CD4-positive, alpha-beta T cell treated with Interleukin-17A for 1 hour (primary cell): Measurements from ENCODE around the gene CIDEC.
A peak's percentile ranks its signal among the peaks of the same experiment; 100 is the strongest.
"Not testable (repeated sequence)": the region's sequence is repeated elsewhere in the genome, so short reads cannot be mapped to it uniquely, and the experiment has no call there.

Source experiments
- DNase-seq: peaks from one replicate; pipeline ENCODE4 v3.0.0-alpha.2; 2020

CIDEC gene

GRCh38 chr3:9900965-9901415 lies 20.9 kb upstream of the CIDEC start:
- not testable (repeated sequence) for DNase-seq

- DNase-seq: no peak
Measured at GRCh38 chr3:9899289-9899791, 19.3 kb upstream of the CIDEC start.

- no peak for DNase-seq
Measured at GRCh38 chr3:9898467-9899241, 18.6 kb upstream of the CIDEC start.

GRCh38 chr3:9897408-9898372 lies 17.6 kb upstream of the CIDEC start:
- DNase-seq: no peak

GRCh38 chr3:9896755-9897407 lies 16.8 kb upstream of the CIDEC start:
- DNase-seq: not testable (repeated sequence)

GRCh38 chr3:9895715-9896114 lies 15.7 kb upstream of the CIDEC start:
- DNase-seq: not testable (repeated sequence)

GRCh38 chr3:9893739-9894138 lies 13.7 kb upstream of the CIDEC start:
- no peak for DNase-seq

- DNase-seq: no peak
Measured at GRCh38 chr3:9891072-9891622, 11.1 kb upstream of the CIDEC start.

GRCh38 chr3:9890249-9891071 lies 10.4 kb upstream of the CIDEC start, which contains the start of gene JAGN1:
TSS of gene JAGN1 (plus strand) at chr3:9890610. CDS start at chr3:9890723, 113 bp downstream.
- DNase-seq: peak; percentile 95

GRCh38 chr3:9889405-9889804 lies 9.4 kb upstream of the CIDEC start:
- no peak for DNase-seq

GRCh38 chr3:9888540-9888939 lies 8.5 kb upstream of the CIDEC start:
- DNase-seq: no peak

- DNase-seq: no peak
Measured at GRCh38 chr3:9887480-9887879, 7.4 kb upstream of the CIDEC start.

GRCh38 chr3:9886328-9886727 lies 6.3 kb upstream of the CIDEC start:
- DNase-seq: no peak

- DNase-seq: no peak
Measured at GRCh38 chr3:9884555-9885165, 4.6 kb upstream of the CIDEC start.

- DNase-seq: no peak
Measured at GRCh38 chr3:9883706-9884554, 3.9 kb upstream of the CIDEC start.

GRCh38 chr3:9881441-9881840 lies 1.4 kb upstream of the CIDEC start:
- DNase-seq: no peak

- DNase-seq: no peak
Measured at GRCh38 chr3:9878700-9879099, 1.4 kb downstream of the CIDEC start.

GRCh38 chr3:9876991-9877390 lies 3.1 kb downstream of the CIDEC start:
- DNase-seq: no peak

- DNase-seq: not testable (repeated sequence)
Measured at GRCh38 chr3:9876255-9876654, 3.8 kb downstream of the CIDEC start.

GRCh38 chr3:9875448-9875847 lies 4.6 kb downstream of the CIDEC start:
- no peak for DNase-seq
